Peyer's patch (tissue), 4 donors: ENCODE results near the gene DNER.
"Not testable (repeated sequence)": the region's sequence is repeated elsewhere in the genome, so short reads cannot be mapped to it uniquely, and the experiment has no call there.

ENCODE experiments used
- CTCF ChIP-seq, 6 experiments: fragments of 450-650 bp in 4 of 6; fragments of 200-600 bp in 2 of 6; sonication (generic) in 1 of 6; IDR thresholded peaks; one replicate each; pipeline ENCODE4 v1.5.1; 2017 to 2019; ENCODE audit warnings: antibody characterized with exemption in 6 of 6, mild to moderate bottlenecking in 3 of 6, moderate library complexity in 1 of 6
- POLR2A ChIP-seq, 2 donors: fragments of 450-650 bp; IDR thresholded peaks; one replicate each; pipeline ENCODE4 v1.5.1; 2017; ENCODE audit warnings: antibody characterized with exemption in 2 of 2, mild to moderate bottlenecking in 2 of 2, moderate library complexity in 2 of 2

DNA sequence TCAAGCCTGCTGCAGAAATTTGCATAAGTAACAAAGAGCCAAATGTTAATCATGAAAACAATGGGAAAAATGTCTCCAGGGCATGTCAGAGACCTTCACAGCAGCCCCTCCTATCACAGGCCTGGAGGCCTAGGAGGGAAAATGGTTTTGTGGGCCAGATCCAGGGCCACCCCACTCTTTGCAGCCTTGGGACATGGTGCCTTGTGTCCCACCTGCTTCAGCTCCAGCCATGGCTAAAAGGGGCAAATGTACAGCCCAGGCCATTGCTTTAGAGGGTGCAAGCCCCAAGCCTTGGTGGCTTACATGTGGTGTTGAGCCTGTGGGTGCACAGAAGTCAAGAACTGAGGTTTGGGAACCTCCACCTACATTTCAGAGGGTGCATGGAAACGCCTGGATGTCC lies 20.5 kb downstream of the DNER start:
- not testable (repeated sequence) for TF ChIP-seq CTCF, POLR2A (IDR thresholded peaks at IDR 0.05)
